GM12878 (cell line): ENCODE results near the gene ZMYND10.

ENCODE experiments used
- ATF2 ChIP-seq: IDR thresholded peaks from 2 replicates; pipeline ENCODE4 v1.6.1; 2012; ENCODE audit warnings: low read length, inconsistent platforms
- BACH1 ChIP-seq: fragments of 450-650 bp; IDR thresholded peaks from 2 replicates; pipeline ENCODE4 v1.6.1; 2017; ENCODE audit warnings: mild to moderate bottlenecking, borderline replicate concordance
- CBX3 ChIP-seq: fragments of 200-600 bp; sonication (generic); IDR thresholded peaks from 2 replicates; pipeline ENCODE4 v1.6.1; 2016; ENCODE audit warnings: low read depth, borderline replicate concordance
- CTCF ChIP-seq, 3 experiments: IDR thresholded peaks in 2 of 3; conservative IDR thresholded peaks in 1 of 3; 2 replicates each; pipeline ENCODE4 v1.5.1; 2011; ENCODE audit warnings: low read depth in 3 of 3, low read length in 3 of 3, mild to moderate bottlenecking in 3 of 3, control low read depth in 2 of 3, moderate library complexity in 2 of 3, inconsistent platforms in 1 of 3, mixed read lengths in 1 of 3; ENCODE audit not compliant: control insufficient read depth in 2 of 3, insufficient read depth in 1 of 3; ENCODE audit errors: extremely low read depth in 1 of 3
- GABPA ChIP-seq: IDR thresholded peaks from 2 replicates; pipeline ENCODE4 v1.6.1; 2014; ENCODE audit warnings: antibody characterized with exemption, low read depth, mild to moderate bottlenecking, inconsistent platforms
- IRF4 ChIP-seq: IDR thresholded peaks from 2 replicates; pipeline ENCODE4 v1.6.1; 2011; ENCODE audit warnings: low read depth, low read length
- MAX ChIP-seq: IDR thresholded peaks from 2 replicates; pipeline ENCODE4 v1.6.1; 2012; ENCODE audit warnings: low read depth, low read length, improper control_type of control experiment
- NFIC ChIP-seq: IDR thresholded peaks from 2 replicates; pipeline ENCODE4 v1.6.1; 2012; ENCODE audit warnings: low read depth, mild to moderate bottlenecking, inconsistent platforms, low read length, moderate library complexity
- NFXL1 ChIP-seq: fragments of 450-650 bp; IDR thresholded peaks from 2 replicates; pipeline ENCODE4 v1.6.1; 2017; ENCODE audit warnings: antibody characterized with exemption, mild to moderate bottlenecking, borderline replicate concordance
- PKNOX1 ChIP-seq: fragments of 450-650 bp; IDR thresholded peaks from 2 replicates; pipeline ENCODE4 v1.6.1; 2016; ENCODE audit warnings: mild to moderate bottlenecking
- SREBF2 ChIP-seq: IDR thresholded peaks from 2 replicates; pipeline ENCODE4 v1.6.1; 2012; ENCODE audit warnings: mild to moderate bottlenecking, low read length
- ZBTB33 ChIP-seq: fragments of 450-650 bp; IDR thresholded peaks from 2 replicates; pipeline ENCODE4 v1.6.1; 2017; ENCODE audit warnings: mild to moderate bottlenecking

- no peak for TF ChIP-seq BACH1
- TF ChIP-seq MAX: no peak
- no peak for TF ChIP-seq NFXL1
- no peak for TF ChIP-seq CTCF (IDR thresholded peaks at IDR 0.05 in 2 of 3, conservative IDR thresholded peaks at IDR 0.05 in 1 of 3; ENCODE audit: control insufficient read depth in 2 of 3, extremely low read depth in 1 of 3, insufficient read depth in 1 of 3, low read depth in 3 of 3, low read length in 3 of 3)
- no peak for TF ChIP-seq GABPA
- no peak for TF ChIP-seq PKNOX1
- no peak for TF ChIP-seq CBX3
- TF ChIP-seq IRF4: no peak
- TF ChIP-seq SREBF2: no peak
- no peak for TF ChIP-seq NFIC
- TF ChIP-seq ZBTB33: no peak
- TF ChIP-seq ATF2: no peak
Observed at GRCh38 chr3:50385754-50386153, 40.2 kb upstream of the ZMYND10 start.
